Bronchial epithelial cell (primary cell): Measurements from ENCODE around the gene AP2B1. TPM values are rescaled to one million over a fixed set of nuclear protein-coding genes. Genes with fewer than 3 reads are reported as not detected.

Experiments used
- DNase-seq: peaks from one replicate; pipeline ENCODE4 v3.0.0-alpha.2; 2010; ENCODE audit warnings: low read depth
- FAIRE-seq: peaks from 2 replicates; lab custom pipeline; 2011; peaks lifted over from hg19 to GRCh38; lab: Jason Lieb, UNC
- H3K27me3 ChIP-seq: 2 replicates; pipeline ENCODE4 v1.5.1; 2011; ENCODE audit warnings: low read length; ENCODE audit not compliant: control insufficient read depth, insufficient read depth
- H3K36me3 ChIP-seq: 2 replicates; pipeline ENCODE4 v1.5.1; 2011; ENCODE audit warnings: low read length; ENCODE audit not compliant: control insufficient read depth, insufficient read depth
- H3K4me3 ChIP-seq: 2 replicates; pipeline ENCODE4 v1.5.1; 2011; ENCODE audit warnings: mild to moderate bottlenecking, low read depth, low read length, control low read depth
- CTCF ChIP-seq: IDR thresholded peaks from 2 replicates; pipeline ENCODE4 v1.5.1; 2011; ENCODE audit warnings: mild to moderate bottlenecking, moderate library complexity, low read length, control low read depth, inconsistent platforms; ENCODE audit not compliant: insufficient read depth, severe bottlenecking
- total RNA-seq: library from RNA; depleted of rRNA; stranded (reverse); fragments of >200 nt; gene quantifications from 2 replicates; pipeline ENCODE4 v1.2.1, GENCODE V29; 2014

The AP2B1 gene
- total RNA-seq, 1 donor from 2014 or later: 50.8 TPM

- no peaks in the 10 kb centered on the region for H3K27me3 ChIP-seq
- DNase-seq: no peak
- FAIRE-seq: no peak
- H3K4me3 ChIP-seq: peak overlapping the region; percentile 71
- TF ChIP-seq CTCF: no peak
- no peaks in the 10 kb centered on the region for H3K36me3 ChIP-seq
Observed at GRCh38 chr17:35578929-35579432, 8.1 kb upstream of the AP2B1 start.

- H3K4me3 ChIP-seq: no peak overlapping the region
- H3K36me3 ChIP-seq: no peaks in the 10 kb centered on the region
- FAIRE-seq (no peak), DNase-seq (no peak)
- H3K27me3 ChIP-seq: no peaks in the 10 kb centered on the region
- TF ChIP-seq CTCF: no peak
Observed at GRCh38 chr17:35584061-35584460, 3.1 kb upstream of the AP2B1 start.

- FAIRE-seq: no peak
- no peaks in the 10 kb centered on the region for H3K36me3 ChIP-seq
- H3K27me3 ChIP-seq: no peaks in the 10 kb centered on the region
- TF ChIP-seq CTCF: no peak
- H3K4me3 ChIP-seq: peak overlapping the region; percentile 98
- DNase-seq: no peak
Observed at GRCh38 chr17:35586569-35587073, 501 bp upstream of the AP2B1 start.

GRCh38 chr17:35588196-35588920 is 1.2 kb downstream of the AP2B1 start:
- Histone ChIP-seq H3K36me3 (no peaks in the 10 kb centered on the region), H3K27me3 (no peaks in the 10 kb centered on the region), H3K4me3 (peak overlapping the region; percentile 98)
- FAIRE-seq (no peak), DNase-seq (peak; percentile 99)
- TF ChIP-seq CTCF: no peak

GRCh38 chr17:35596072-35596471 is 8.9 kb downstream of the AP2B1 start:
- no peak for FAIRE-seq
- Histone ChIP-seq H3K27me3 (no peaks in the 10 kb centered on the region), H3K4me3 (no peak overlapping the region), H3K36me3 (peaks cover 12% of the 10 kb centered on the region)
- TF ChIP-seq CTCF: no peak
- no peak for DNase-seq
